ENCODE data around the gene INHBA.

INHBA gene

GRCh38 chr7:41685684-41686083, 17.2 kb downstream of the INHBA start:
- DNase-seq: no peak

GRCh38 chr7:41682422-41682821, 20.5 kb downstream of the INHBA start:
- no peak for DNase-seq

DNA sequence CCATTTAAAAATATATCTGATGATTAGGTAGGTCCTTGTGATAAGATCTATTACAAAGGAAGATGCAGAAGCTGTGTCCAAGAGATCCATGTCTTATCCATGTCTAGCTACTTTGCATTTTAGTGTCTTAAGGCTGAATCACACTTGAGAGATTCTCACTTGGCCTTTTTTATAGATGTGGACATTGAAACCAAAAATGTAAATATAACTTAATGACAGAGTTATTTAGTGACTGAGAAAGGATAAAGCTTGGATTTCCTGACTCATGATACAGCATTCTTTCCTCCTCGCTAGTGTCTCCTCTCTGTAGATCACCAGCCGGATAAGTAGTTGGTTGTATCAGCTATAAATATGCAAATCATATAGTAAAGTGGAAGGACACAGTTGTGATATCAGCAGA, 23.3 kb downstream of the INHBA start:
- no peak for DNase-seq

GRCh38 chr7:41674505-41675023, 28.3 kb downstream of the INHBA start:
- DNase-seq: no peak

- no peak for DNase-seq
Measured at GRCh38 chr7:41661596-41661995, 41.3 kb downstream of the INHBA start.

DNA sequence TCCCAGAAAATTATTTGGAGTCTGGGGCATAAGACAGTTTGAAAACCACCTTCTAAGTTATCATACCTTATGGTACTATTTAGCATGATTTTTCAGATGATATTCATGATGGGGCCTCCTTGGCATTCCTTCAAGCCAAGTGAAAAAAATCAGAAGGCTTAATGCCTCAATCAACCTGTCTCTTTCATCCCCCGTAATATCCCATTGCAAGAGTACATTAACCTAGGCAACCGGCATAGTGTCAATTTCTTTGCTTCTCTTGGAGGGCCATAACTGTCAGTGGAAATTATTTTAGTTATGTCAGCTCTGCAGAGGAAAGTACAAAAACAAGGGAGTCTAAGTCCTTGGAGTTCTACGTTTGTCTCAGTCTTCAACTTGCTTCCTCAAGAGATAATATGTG, 43.4 kb downstream of the INHBA start:
- no peak for DNase-seq

DNA sequence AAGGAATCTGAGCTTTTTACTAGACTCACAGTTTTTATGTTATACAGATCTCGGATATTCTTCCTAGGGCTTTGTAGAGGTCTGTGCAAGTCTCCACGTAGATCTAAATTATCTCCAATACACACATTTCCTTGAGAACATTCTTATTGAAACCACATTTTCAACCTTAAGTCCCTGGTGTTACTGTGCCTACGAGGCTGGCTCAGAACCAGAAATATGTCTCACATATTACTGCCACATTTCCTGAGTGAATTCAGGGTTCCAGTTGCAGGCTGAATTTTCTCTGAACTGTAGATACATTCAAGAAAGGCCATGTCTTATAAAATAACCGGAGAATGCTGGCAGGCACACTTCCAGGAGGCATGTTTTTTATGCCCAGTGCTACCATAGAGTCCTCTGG, 46.5 kb downstream of the INHBA start:
- DNase-seq: no peak

DNA sequence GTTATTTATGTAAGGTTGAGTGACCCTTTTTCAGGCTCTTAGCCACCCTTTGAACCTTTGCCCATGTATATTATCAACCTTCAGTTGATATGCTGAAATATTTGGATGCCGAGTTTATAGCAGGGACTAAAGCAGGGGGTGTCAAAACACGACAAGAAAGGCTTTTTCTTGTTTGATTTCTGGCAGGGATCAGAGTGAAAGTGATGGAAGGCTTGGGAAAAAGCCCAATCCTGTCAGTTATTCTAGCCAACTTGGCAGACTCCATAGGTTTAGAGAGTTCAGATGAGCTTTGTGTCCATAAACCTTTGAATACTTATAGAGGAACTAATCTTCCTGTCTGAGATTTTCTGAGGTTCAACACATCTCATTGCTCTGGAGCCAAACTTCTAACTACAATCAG, 47.5 kb downstream of the INHBA start:
- no peak for DNase-seq

DNA sequence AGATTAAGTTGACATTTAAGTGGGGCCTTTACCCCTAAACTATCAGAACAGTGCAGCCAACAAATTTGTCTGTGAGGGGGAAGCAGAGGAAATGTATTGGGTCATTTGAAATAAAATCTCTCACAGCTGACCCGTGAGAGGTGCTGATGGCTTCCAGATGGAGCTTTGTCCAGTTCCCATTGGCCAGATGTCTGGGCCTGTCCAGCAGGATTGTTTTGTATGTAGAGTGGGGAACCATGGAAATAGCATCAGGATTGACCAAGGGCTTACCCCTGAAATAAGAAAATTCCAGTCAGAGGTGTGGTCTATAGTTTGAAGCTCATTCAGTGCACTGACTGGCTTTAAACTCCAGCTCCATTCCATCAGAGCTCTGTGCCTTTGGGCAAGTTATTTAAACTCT, 50.6 kb downstream of the INHBA start:
- DNase-seq: no peak

GRCh38 chr7:41648501-41648900, 54.4 kb downstream of the INHBA start:
- no peak for DNase-seq

GRCh38 chr7:41643616-41644015, 59.3 kb downstream of the INHBA start:
- no peak for DNase-seq

DNA sequence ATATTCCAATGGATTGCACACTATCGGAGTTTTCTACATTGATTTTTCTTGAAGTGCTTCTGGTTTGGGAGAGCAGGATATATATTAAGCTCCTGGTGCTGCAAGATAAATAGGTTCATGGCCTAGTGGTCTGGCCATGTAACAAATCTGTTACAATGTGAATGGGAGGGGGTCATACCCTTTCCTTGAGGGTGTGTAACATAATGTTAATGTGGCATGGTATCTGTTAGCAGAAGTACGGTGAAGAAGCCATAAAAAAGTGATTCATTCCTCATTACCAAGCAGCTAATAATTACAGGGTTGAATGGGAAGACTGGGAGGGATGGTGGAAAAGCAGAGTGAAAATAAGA, 61.2 kb downstream of the INHBA start:
- no peak for DNase-seq

- no peak for DNase-seq
Measured at GRCh38 chr7:41641011-41641664, 61.8 kb downstream of the INHBA start.

DNA sequence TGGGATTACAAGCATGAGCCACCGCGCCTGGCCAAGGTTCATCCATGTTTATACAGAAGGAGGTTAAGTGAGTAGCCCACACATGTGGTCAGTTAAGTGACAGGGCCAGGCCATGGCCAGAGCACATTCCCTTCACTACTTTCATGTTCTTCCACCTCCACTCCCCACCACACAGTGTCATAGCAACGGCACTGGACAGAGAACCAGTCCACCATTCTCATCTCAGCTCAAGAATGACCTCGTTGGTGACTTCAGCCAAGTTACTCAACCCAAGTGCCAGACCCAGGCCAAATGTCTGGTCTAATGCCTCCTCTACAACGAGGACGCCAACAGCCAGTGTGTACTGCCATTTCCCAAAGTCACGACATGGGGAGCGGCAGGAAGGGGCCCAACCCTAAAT, 62.4 kb downstream of the INHBA start:
- no peak for DNase-seq

- DNase-seq: no peak
Measured at GRCh38 chr7:41637049-41637448, 65.8 kb downstream of the INHBA start.
